ENCODE results near the gene KDM3B.

DNA sequence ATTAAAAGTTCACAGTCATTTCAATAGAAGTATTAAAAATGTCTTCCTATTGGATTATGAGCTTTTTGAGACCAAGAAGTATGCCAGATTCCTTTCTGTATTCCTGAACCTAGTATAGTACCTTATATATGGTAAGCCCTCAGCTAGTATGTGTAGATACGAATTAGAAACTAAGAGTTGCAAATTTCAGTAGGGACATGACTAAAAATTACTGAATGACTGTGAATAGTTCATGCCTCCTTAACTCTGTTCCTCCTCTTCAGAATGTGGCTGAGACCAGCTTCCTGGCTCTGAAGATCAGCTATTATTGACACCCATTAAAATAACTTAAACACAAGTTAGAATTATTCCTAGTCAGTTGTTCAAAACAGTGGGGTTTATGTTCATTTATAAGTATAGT, 19.7 kb downstream of the KDM3B start:
- TF ChIP-seq, protein P1, sequence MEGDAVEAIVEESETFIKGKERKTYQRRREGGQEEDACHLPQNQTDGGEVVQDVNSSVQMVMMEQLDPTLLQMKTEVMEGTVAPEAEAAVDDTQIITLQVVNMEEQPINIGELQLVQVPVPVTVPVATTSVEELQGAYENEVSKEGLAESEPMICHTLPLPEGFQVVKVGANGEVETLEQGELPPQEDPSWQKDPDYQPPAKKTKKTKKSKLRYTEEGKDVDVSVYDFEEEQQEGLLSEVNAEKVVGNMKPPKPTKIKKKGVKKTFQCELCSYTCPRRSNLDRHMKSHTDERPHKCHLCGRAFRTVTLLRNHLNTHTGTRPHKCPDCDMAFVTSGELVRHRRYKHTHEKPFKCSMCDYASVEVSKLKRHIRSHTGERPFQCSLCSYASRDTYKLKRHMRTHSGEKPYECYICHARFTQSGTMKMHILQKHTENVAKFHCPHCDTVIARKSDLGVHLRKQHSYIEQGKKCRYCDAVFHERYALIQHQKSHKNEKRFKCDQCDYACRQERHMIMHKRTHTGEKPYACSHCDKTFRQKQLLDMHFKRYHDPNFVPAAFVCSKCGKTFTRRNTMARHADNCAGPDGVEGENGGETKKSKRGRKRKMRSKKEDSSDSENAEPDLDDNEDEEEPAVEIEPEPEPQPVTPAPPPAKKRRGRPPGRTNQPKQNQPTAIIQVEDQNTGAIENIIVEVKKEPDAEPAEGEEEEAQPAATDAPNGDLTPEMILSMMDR (IDR thresholded peaks at IDR 0.05), result no peak
- TF ChIP-seq EHF (CRISPR knock-in tag; IDR thresholded peaks at IDR 0.05), result no peak
- no peak for TF ChIP-seq RFX5 (IDR thresholded peaks at IDR 0.05)
- TF ChIP-seq MAZ (IDR thresholded peaks at IDR 0.05; ENCODE audit: borderline replicate concordance, low read depth, low read length), result no peak
- no peak for TF ChIP-seq CHD4 (IDR thresholded peaks at IDR 0.05; ENCODE audit: borderline replicate concordance)
- TF ChIP-seq, protein P2, sequence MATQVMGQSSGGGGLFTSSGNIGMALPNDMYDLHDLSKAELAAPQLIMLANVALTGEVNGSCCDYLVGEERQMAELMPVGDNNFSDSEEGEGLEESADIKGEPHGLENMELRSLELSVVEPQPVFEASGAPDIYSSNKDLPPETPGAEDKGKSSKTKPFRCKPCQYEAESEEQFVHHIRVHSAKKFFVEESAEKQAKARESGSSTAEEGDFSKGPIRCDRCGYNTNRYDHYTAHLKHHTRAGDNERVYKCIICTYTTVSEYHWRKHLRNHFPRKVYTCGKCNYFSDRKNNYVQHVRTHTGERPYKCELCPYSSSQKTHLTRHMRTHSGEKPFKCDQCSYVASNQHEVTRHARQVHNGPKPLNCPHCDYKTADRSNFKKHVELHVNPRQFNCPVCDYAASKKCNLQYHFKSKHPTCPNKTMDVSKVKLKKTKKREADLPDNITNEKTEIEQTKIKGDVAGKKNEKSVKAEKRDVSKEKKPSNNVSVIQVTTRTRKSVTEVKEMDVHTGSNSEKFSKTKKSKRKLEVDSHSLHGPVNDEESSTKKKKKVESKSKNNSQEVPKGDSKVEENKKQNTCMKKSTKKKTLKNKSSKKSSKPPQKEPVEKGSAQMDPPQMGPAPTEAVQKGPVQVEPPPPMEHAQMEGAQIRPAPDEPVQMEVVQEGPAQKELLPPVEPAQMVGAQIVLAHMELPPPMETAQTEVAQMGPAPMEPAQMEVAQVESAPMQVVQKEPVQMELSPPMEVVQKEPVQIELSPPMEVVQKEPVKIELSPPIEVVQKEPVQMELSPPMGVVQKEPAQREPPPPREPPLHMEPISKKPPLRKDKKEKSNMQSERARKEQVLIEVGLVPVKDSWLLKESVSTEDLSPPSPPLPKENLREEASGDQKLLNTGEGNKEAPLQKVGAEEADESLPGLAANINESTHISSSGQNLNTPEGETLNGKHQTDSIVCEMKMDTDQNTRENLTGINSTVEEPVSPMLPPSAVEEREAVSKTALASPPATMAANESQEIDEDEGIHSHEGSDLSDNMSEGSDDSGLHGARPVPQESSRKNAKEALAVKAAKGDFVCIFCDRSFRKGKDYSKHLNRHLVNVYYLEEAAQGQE (IDR thresholded peaks at IDR 0.05), result no peak
- TF ChIP-seq KDM5A (IDR thresholded peaks at IDR 0.05), result no peak
- TF ChIP-seq KDM1A (IDR thresholded peaks at IDR 0.05; ENCODE audit: low read depth), result no peak
- TF ChIP-seq, protein P3, sequence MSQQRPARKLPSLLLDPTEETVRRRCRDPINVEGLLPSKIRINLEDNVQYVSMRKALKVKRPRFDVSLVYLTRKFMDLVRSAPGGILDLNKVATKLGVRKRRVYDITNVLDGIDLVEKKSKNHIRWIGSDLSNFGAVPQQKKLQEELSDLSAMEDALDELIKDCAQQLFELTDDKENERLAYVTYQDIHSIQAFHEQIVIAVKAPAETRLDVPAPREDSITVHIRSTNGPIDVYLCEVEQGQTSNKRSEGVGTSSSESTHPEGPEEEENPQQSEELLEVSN (IDR thresholded peaks at IDR 0.05; ENCODE audit: borderline replicate concordance, low read depth), result no peak
- TF ChIP-seq, protein P4, sequence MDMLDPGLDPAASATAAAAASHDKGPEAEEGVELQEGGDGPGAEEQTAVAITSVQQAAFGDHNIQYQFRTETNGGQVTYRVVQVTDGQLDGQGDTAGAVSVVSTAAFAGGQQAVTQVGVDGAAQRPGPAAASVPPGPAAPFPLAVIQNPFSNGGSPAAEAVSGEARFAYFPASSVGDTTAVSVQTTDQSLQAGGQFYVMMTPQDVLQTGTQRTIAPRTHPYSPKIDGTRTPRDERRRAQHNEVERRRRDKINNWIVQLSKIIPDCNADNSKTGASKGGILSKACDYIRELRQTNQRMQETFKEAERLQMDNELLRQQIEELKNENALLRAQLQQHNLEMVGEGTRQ (IDR thresholded peaks at IDR 0.05), result no peak
- TF ChIP-seq POLR2A (IDR thresholded peaks at IDR 0.05; ENCODE audit: low read length), result no peak
- no peak for TF ChIP-seq CHD2 (IDR thresholded peaks at IDR 0.05; ENCODE audit: low read length, partially characterized antibody)
- TF ChIP-seq, protein P5, sequence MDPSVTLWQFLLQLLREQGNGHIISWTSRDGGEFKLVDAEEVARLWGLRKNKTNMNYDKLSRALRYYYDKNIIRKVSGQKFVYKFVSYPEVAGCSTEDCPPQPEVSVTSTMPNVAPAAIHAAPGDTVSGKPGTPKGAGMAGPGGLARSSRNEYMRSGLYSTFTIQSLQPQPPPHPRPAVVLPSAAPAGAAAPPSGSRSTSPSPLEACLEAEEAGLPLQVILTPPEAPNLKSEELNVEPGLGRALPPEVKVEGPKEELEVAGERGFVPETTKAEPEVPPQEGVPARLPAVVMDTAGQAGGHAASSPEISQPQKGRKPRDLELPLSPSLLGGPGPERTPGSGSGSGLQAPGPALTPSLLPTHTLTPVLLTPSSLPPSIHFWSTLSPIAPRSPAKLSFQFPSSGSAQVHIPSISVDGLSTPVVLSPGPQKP (IDR thresholded peaks at IDR 0.05; ENCODE audit: low read depth, low read length), result no peak
